ENCODE results near the gene ANHX. TPM values are rescaled to one million over a fixed set of nuclear protein-coding genes. Genes with fewer than 3 reads are reported as not detected.
"Not testable (repeated sequence)": the region's sequence is repeated elsewhere in the genome, so short reads cannot be mapped to it uniquely, and the experiment has no call there.

The ANHX gene
- not detected in 2 replicates for total RNA-seq (2014; rRNA removed; shearing (Covaris generic))
- not detected in 2 replicates for total RNA-seq (2022)
- Bru-seq, nascent RNA: not detected
- not detected for BruChase-seq, experiment 1, labeled RNA remaining after a 6-hour chase
- BruChase-seq, experiment 2, labeled RNA remaining after a 2-hour chase: not detected
- long read RNA-seq: 0 reads

- CTCF ChIA-PET (ENCODE audit: unreplicated experiment): no interaction called here
- Histone ChIP-seq H3K9me3 (ENCODE audit: low read length) (no peaks in the 10 kb centered on the region; the same call in 1 of the 2 replicates), H3K9me2 (ENCODE audit: insufficient read depth, low read length) (no peaks in the 10 kb centered on the region), H4K20me1 (ENCODE audit: insufficient read depth, low read length) (no peaks in the 10 kb centered on the region), H3K36me3 (ENCODE audit: insufficient read depth, low read length) (no peaks in the 10 kb centered on the region), H3K4me3 (ENCODE audit: low read depth, low read length, poor library complexity, severe bottlenecking) (no peak within 1 kb of the TSS), H3K27ac (ENCODE audit: low read depth, low read length, poor library complexity, severe bottlenecking) (no peak within 1 kb of the TSS), H3K79me2 (ENCODE audit: insufficient read depth, low read depth, low read length) (no peaks in the 10 kb centered on the region), H3K4me2 (ENCODE audit: low read length) (no peak within 1 kb of the TSS), H2AFZ (ENCODE audit: low read length) (no peak within 1 kb of the TSS), H3K4me1 (ENCODE audit: insufficient read depth, low read length, poor library complexity, severe bottlenecking) (no peaks in the 10 kb centered on the region)
- no TSS peak for BruUV-seq (replicated peaks)
- TF ChIP-seq CTCF (conservative IDR thresholded peaks at IDR 0.05; ENCODE audit: low read length) (no peak), EZH2phosphoT487 (IDR thresholded peaks at IDR 0.05; ENCODE audit: borderline replicate concordance, low read depth, low read length) (no peak)
- POLR2A ChIA-PET: no interaction called here
- DNase-seq (ENCODE audit: low spot score): no peak
- intact Hi-C loops (cut with micrococcal nuclease; ENCODE audit: unreplicated experiment): no loop called here
Observed at GRCh38 chr12:133235401-133236112, at the start of gene ANHX. Gene ANHX (minus strand): TSS chr12:133235877. CDS start chr12:133234356, 1,521 bp downstream.

GRCh38 chr12:133264668-133265067 is 29.0 kb upstream of the ANHX start:
- H3K79me2 ChIP-seq (ENCODE audit: insufficient read depth, low read depth, low read length); POLR2A ChIA-PET; CTCF ChIA-PET (ENCODE audit: unreplicated experiment); H3K9me3 ChIP-seq (ENCODE audit: low read length); H2AFZ ChIP-seq (ENCODE audit: low read length); intact Hi-C loops (cut with micrococcal nuclease; ENCODE audit: unreplicated experiment); H3K4me3 ChIP-seq (ENCODE audit: low read depth, low read length, poor library complexity, severe bottlenecking); H3K36me3 ChIP-seq (ENCODE audit: insufficient read depth, low read length); DNase-seq (ENCODE audit: low spot score); BruUV-seq (replicated peaks); H4K20me1 ChIP-seq (ENCODE audit: insufficient read depth, low read length); H3K4me1 ChIP-seq (ENCODE audit: insufficient read depth, low read length, poor library complexity, severe bottlenecking); H3K9me2 ChIP-seq (ENCODE audit: insufficient read depth, low read length); H3K27ac ChIP-seq (ENCODE audit: low read depth, low read length, poor library complexity, severe bottlenecking); H3K4me2 ChIP-seq (ENCODE audit: low read length): not testable (repeated sequence)

- no peak for DNase-seq (ENCODE audit: low spot score)
- intact Hi-C loops (cut with micrococcal nuclease; ENCODE audit: unreplicated experiment): no loop called here
- no peaks in the 10 kb centered on the region for H3K9me2 ChIP-seq (ENCODE audit: insufficient read depth, low read length)
- H3K79me2 ChIP-seq (ENCODE audit: insufficient read depth, low read depth, low read length): no peaks in the 10 kb centered on the region
- CTCF ChIA-PET (ENCODE audit: unreplicated experiment): no interaction called here
- no peaks in the 10 kb centered on the region for H3K9me3 ChIP-seq (ENCODE audit: low read length)
- BruUV-seq (replicated peaks): no TSS peak
- no peak overlapping the region for H2AFZ ChIP-seq (ENCODE audit: low read length)
- H3K4me1 ChIP-seq (ENCODE audit: insufficient read depth, low read length, poor library complexity, severe bottlenecking): no peaks in the 10 kb centered on the region
- no peaks in the 10 kb centered on the region for H4K20me1 ChIP-seq (ENCODE audit: insufficient read depth, low read length)
- H3K4me2 ChIP-seq (ENCODE audit: low read length): no peak overlapping the region
- no peak overlapping the region for H3K27ac ChIP-seq (ENCODE audit: low read depth, low read length, poor library complexity, severe bottlenecking)
- TF ChIP-seq EZH2phosphoT487 (IDR thresholded peaks at IDR 0.05; ENCODE audit: borderline replicate concordance, low read depth, low read length): no peak
- no peak for TF ChIP-seq CTCF (conservative IDR thresholded peaks at IDR 0.05; ENCODE audit: low read length)
- H3K36me3 ChIP-seq (ENCODE audit: insufficient read depth, low read length): no peaks in the 10 kb centered on the region
- POLR2A ChIA-PET: no interaction called here
- H3K4me3 ChIP-seq (ENCODE audit: low read depth, low read length, poor library complexity, severe bottlenecking): no peak overlapping the region
Observed at GRCh38 chr12:133264173-133264572, 28.5 kb upstream of the ANHX start.
